ENCODE measurements around the gene PCDH15. TPM values are rescaled to one million over a fixed set of nuclear protein-coding genes. Genes with fewer than 3 reads are reported as not detected.

Gene PCDH15
- total and polyA plus RNA-seq, 9 donors, result 0.10 to 1.2 (median 0.49) TPM

DNA sequence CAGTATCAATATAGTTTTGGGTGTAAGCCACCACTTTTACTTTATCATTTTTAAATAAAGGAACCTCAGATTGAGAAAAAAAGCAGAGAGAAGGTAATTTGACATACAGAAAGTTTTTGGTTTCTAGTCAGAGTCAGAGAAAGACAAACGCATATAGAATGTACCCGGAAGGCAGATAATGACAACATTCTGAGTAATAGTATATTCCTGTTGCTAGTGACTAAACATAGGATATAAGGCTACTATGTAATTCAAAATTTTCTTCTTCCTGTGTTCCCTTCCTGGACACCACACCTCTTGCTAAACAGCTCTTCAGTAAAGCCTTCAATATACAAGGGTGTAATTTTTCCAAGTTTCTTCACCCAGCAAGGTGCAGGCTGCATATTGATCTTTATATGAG, 597.6 kb downstream of the PCDH15 start:
- no peak for DNase-seq
- H3K27me3 ChIP-seq (ENCODE audit: control insufficient read depth, insufficient read depth, low read length), result no peaks in the 10 kb centered on the region
- no peaks in the 10 kb centered on the region for H3K4me1 ChIP-seq (ENCODE audit: control insufficient read depth, insufficient read depth, low read length)
- no peaks in the 10 kb centered on the region for H3K9me3 ChIP-seq (replicated peaks; ENCODE audit: control insufficient read depth, low read depth, low read length)
- no CpG with 5 or more reads among the region's 2 CpGs for WGBS (ENCODE audit: insufficient coverage)
- no peak overlapping the region for H3K27ac ChIP-seq (ENCODE audit: low read length)
- H3K4me3 ChIP-seq (ENCODE audit: low read length), result no peak overlapping the region
- no peaks in the 10 kb centered on the region for H3K36me3 ChIP-seq (ENCODE audit: control insufficient read depth, insufficient read depth, low read length)

DNA sequence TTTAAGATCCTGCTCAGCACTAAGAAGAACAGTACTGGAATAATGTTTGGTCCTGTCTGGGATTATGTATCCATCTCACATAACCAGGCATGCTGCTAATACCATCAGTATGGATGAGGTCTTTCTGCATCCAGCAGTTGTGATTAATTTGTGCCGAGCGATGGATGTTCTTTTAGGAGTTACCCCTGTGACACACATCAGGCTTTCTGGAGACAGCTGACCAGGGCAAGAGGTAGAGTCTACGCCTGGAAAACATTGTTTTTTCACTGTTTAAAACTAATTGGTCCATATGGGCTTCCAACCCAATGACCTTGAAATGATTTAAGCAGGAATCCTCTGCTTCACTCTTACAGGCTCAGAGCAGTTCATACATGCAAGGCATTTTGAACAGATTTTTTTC, 603.0 kb downstream of the PCDH15 start:
- no peaks in the 10 kb centered on the region for H3K27me3 ChIP-seq (ENCODE audit: control insufficient read depth, insufficient read depth, low read length)
- no peaks in the 10 kb centered on the region for H3K36me3 ChIP-seq (ENCODE audit: control insufficient read depth, insufficient read depth, low read length)
- WGBS (ENCODE audit: insufficient coverage), result 53% methylated on average over 3 of the region's 3 CpGs
- no peak overlapping the region for H3K4me3 ChIP-seq (ENCODE audit: low read length)
- no peaks in the 10 kb centered on the region for H3K4me1 ChIP-seq (ENCODE audit: control insufficient read depth, insufficient read depth, low read length)
- H3K27ac ChIP-seq (ENCODE audit: low read length), result no peak overlapping the region
- no peaks in the 10 kb centered on the region for H3K9me3 ChIP-seq (replicated peaks; ENCODE audit: control insufficient read depth, low read depth, low read length)
- DNase-seq, result no peak

GRCh38 chr10:54194806-54195205, 606.2 kb downstream of the PCDH15 start:
- H3K9me3 ChIP-seq (replicated peaks; ENCODE audit: control insufficient read depth, low read depth, low read length), result no peaks in the 10 kb centered on the region
- H3K27ac ChIP-seq (ENCODE audit: low read length), result no peak overlapping the region
- H3K4me1 ChIP-seq (ENCODE audit: control insufficient read depth, insufficient read depth, low read length), result no peaks in the 10 kb centered on the region
- no peaks in the 10 kb centered on the region for H3K36me3 ChIP-seq (ENCODE audit: control insufficient read depth, insufficient read depth, low read length)
- H3K4me3 ChIP-seq (ENCODE audit: low read length), result no peak overlapping the region
- DNase-seq, result no peak
- no peaks in the 10 kb centered on the region for H3K27me3 ChIP-seq (ENCODE audit: control insufficient read depth, insufficient read depth, low read length)

DNA sequence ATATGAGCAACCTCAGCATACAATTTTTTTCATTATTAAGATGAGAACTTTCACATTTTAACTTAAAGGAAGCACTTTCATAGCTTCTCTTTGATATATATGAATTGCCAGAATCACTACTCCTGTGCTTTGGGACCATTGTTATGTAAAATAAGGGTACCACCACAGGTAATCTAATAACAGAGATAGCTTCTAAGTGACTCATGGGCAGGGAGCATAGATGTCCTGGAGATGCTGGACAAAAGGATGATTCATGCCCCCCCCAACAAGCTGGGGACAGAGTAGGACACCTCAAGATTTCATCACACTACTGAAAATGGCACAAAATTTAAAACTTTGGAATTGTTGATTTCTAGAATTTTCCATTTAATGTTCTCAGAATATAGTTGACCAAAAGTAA, 641.1 kb downstream of the PCDH15 start:
- DNase-seq, result no peak
- Histone ChIP-seq H3K4me1 (ENCODE audit: control insufficient read depth, insufficient read depth, low read length) (no peaks in the 10 kb centered on the region), H3K36me3 (ENCODE audit: control insufficient read depth, insufficient read depth, low read length) (no peaks in the 10 kb centered on the region), H3K9me3 (replicated peaks; ENCODE audit: control insufficient read depth, low read depth, low read length) (peaks cover 2% of the 10 kb centered on the region), H3K4me3 (ENCODE audit: low read length) (no peak overlapping the region), H3K27me3 (ENCODE audit: control insufficient read depth, insufficient read depth, low read length) (no peaks in the 10 kb centered on the region), H3K27ac (ENCODE audit: low read length) (no peak overlapping the region)

DNA sequence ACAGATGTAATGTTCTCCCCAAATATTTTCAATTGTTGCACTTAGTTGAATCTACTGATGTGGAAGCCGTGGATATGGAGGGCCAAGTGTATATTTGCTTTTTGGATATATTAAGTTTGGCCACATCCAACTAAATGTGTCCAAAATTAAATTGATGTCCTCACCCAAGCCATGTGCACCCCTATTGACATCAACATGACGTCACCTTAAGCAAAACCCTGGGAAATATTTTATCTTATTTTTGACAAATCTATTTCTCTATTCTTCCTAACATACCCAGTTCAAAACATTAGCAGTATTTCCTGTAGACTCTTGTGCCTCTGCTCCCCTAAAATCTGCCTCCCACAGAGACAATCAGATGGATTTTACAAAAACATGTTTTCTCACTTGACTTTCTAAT, 652.5 kb downstream of the PCDH15 start:
- no peaks in the 10 kb centered on the region for H3K4me1 ChIP-seq (ENCODE audit: control insufficient read depth, insufficient read depth, low read length)
- DNase-seq, result no peak
- no peak overlapping the region for H3K4me3 ChIP-seq (ENCODE audit: low read length)
- no peaks in the 10 kb centered on the region for H3K27me3 ChIP-seq (ENCODE audit: control insufficient read depth, insufficient read depth, low read length)
- no peak overlapping the region for H3K27ac ChIP-seq (ENCODE audit: low read length)
- no peaks in the 10 kb centered on the region for H3K9me3 ChIP-seq (replicated peaks; ENCODE audit: control insufficient read depth, low read depth, low read length)
- 100% methylated on average over 1 of the region's 2 CpGs for WGBS (ENCODE audit: insufficient coverage)
- H3K36me3 ChIP-seq (ENCODE audit: control insufficient read depth, insufficient read depth, low read length), result no peaks in the 10 kb centered on the region

GRCh38 chr10:54139819-54140428, 661.1 kb downstream of the PCDH15 start:
- Histone ChIP-seq H3K4me1 (ENCODE audit: control insufficient read depth, insufficient read depth, low read length) (no peaks in the 10 kb centered on the region), H3K9me3 (replicated peaks; ENCODE audit: control insufficient read depth, low read depth, low read length) (peaks cover 10% of the 10 kb centered on the region), H3K4me3 (ENCODE audit: low read length) (no peak overlapping the region), H3K27ac (ENCODE audit: low read length) (no peak overlapping the region), H3K27me3 (ENCODE audit: control insufficient read depth, insufficient read depth, low read length) (no peaks in the 10 kb centered on the region), H3K36me3 (ENCODE audit: control insufficient read depth, insufficient read depth, low read length) (no peaks in the 10 kb centered on the region)
- DNase-seq, result no peak

DNA sequence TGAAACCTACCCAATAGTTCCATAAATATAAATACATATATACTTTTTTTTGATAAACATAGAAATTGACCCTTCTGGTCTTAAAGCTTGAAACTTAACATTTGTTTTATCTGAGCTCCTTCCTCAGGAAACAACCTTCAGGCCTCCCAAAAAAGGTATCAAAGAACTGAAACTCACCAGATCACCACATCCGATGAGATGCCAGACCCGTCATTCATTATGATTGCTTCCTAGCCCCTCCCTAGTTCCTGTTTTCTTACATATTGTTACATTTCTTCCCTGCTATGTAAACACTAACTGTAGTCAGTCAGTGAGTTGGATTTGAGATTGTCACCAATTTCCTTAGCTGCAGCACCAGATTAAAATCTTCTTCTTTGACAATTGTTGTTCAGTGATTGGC, 663.6 kb downstream of the PCDH15 start:
- no peaks in the 10 kb centered on the region for H3K36me3 ChIP-seq (ENCODE audit: control insufficient read depth, insufficient read depth, low read length)
- WGBS (ENCODE audit: insufficient coverage), result 60% methylated on average over 1 of the region's 2 CpGs
- H3K27me3 ChIP-seq (ENCODE audit: control insufficient read depth, insufficient read depth, low read length), result no peaks in the 10 kb centered on the region
- no peaks in the 10 kb centered on the region for H3K4me1 ChIP-seq (ENCODE audit: control insufficient read depth, insufficient read depth, low read length)
- H3K4me3 ChIP-seq (ENCODE audit: low read length), result no peak overlapping the region
- no peak for DNase-seq
- no peak overlapping the region for H3K27ac ChIP-seq (ENCODE audit: low read length)
- H3K9me3 ChIP-seq (replicated peaks; ENCODE audit: control insufficient read depth, low read depth, low read length), result peaks cover 10% of the 10 kb centered on the region

GRCh38 chr10:54133203-54133602, 667.8 kb downstream of the PCDH15 start:
- DNase-seq, result peak; percentile 7
- Histone ChIP-seq H3K36me3 (ENCODE audit: control insufficient read depth, insufficient read depth, low read length) (no peaks in the 10 kb centered on the region), H3K27me3 (ENCODE audit: control insufficient read depth, insufficient read depth, low read length) (no peaks in the 10 kb centered on the region), H3K4me3 (ENCODE audit: low read length) (no peak overlapping the region), H3K9me3 (replicated peaks; ENCODE audit: control insufficient read depth, low read depth, low read length) (peaks cover 6% of the 10 kb centered on the region), H3K27ac (ENCODE audit: low read length) (no peak overlapping the region), H3K4me1 (ENCODE audit: control insufficient read depth, insufficient read depth, low read length) (no peaks in the 10 kb centered on the region)
- no CpG with 5 or more reads among the region's 3 CpGs for WGBS (ENCODE audit: insufficient coverage)

GRCh38 chr10:54131833-54132232, 669.2 kb downstream of the PCDH15 start:
- no peaks in the 10 kb centered on the region for H3K36me3 ChIP-seq (ENCODE audit: control insufficient read depth, insufficient read depth, low read length)
- H3K9me3 ChIP-seq (replicated peaks; ENCODE audit: control insufficient read depth, low read depth, low read length), result no peaks in the 10 kb centered on the region
- no peaks in the 10 kb centered on the region for H3K27me3 ChIP-seq (ENCODE audit: control insufficient read depth, insufficient read depth, low read length)
- no peaks in the 10 kb centered on the region for H3K4me1 ChIP-seq (ENCODE audit: control insufficient read depth, insufficient read depth, low read length)
- H3K27ac ChIP-seq (ENCODE audit: low read length), result no peak overlapping the region
- no peak overlapping the region for H3K4me3 ChIP-seq (ENCODE audit: low read length)
- no peak for DNase-seq
- no CpG with 5 or more reads among the region's 6 CpGs for WGBS (ENCODE audit: insufficient coverage)

- no peaks in the 10 kb centered on the region for H3K27me3 ChIP-seq (ENCODE audit: control insufficient read depth, insufficient read depth, low read length)
- no peak overlapping the region for H3K4me3 ChIP-seq (ENCODE audit: low read length)
- H3K9me3 ChIP-seq (replicated peaks; ENCODE audit: control insufficient read depth, low read depth, low read length), result no peaks in the 10 kb centered on the region
- H3K36me3 ChIP-seq (ENCODE audit: control insufficient read depth, insufficient read depth, low read length), result no peaks in the 10 kb centered on the region
- H3K27ac ChIP-seq (ENCODE audit: low read length), result no peak overlapping the region
- DNase-seq, result no peak
- no peaks in the 10 kb centered on the region for H3K4me1 ChIP-seq (ENCODE audit: control insufficient read depth, insufficient read depth, low read length)
- 70% methylated on average over 2 of the region's 6 CpGs for WGBS (ENCODE audit: insufficient coverage)
Observed at GRCh38 chr10:54130394-54130793, 670.6 kb downstream of the PCDH15 start.

GRCh38 chr10:54125098-54125747, 675.8 kb downstream of the PCDH15 start:
- H3K27me3 ChIP-seq (ENCODE audit: control insufficient read depth, insufficient read depth, low read length), result no peaks in the 10 kb centered on the region
- WGBS (ENCODE audit: insufficient coverage), result no CpG with 5 or more reads among the region's 3 CpGs
- no peak overlapping the region for H3K4me3 ChIP-seq (ENCODE audit: low read length)
- H3K9me3 ChIP-seq (replicated peaks; ENCODE audit: control insufficient read depth, low read depth, low read length), result no peaks in the 10 kb centered on the region
- no peak for DNase-seq
- no peaks in the 10 kb centered on the region for H3K4me1 ChIP-seq (ENCODE audit: control insufficient read depth, insufficient read depth, low read length)
- no peak overlapping the region for H3K27ac ChIP-seq (ENCODE audit: low read length)
- no peaks in the 10 kb centered on the region for H3K36me3 ChIP-seq (ENCODE audit: control insufficient read depth, insufficient read depth, low read length)
